H1 (cell line): ENCODE data around the gene WNT11. TPM values are rescaled to one million over a fixed set of nuclear protein-coding genes. Genes with fewer than 3 reads are reported as not detected.

ENCODE experiments used
- BACH1 ChIP-seq: IDR thresholded peaks from 2 replicates; pipeline ENCODE4 v1.6.1; 2012; ENCODE audit warnings: low read length, improper control_type of control experiment
- E2F6 ChIP-seq: IDR thresholded peaks from 2 replicates; pipeline ENCODE4 v1.6.1; 2012; ENCODE audit warnings: inconsistent platforms
- HDAC2 ChIP-seq, 2 experiments: fragments of 300-600 bp in 1 of 2; sonication (generic) in 1 of 2; IDR thresholded peaks; 2 replicates each; pipeline ENCODE4 v1.6.1; 2011 to 2012; ENCODE audit warnings: low read depth in 2 of 2, low read length in 2 of 2, mild to moderate bottlenecking in 2 of 2, moderate library complexity in 2 of 2, borderline replicate concordance in 1 of 2, inconsistent platforms in 1 of 2
- POLR2A ChIP-seq, 2 experiments: IDR thresholded peaks; 1 replicate in 1 of 2; 2 replicates in 1 of 2; pipeline ENCODE4 v1.6.1; 2011; ENCODE audit warnings: low read depth in 2 of 2, low read length in 2 of 2, mild to moderate bottlenecking in 2 of 2; ENCODE audit errors: control extremely low read depth in 1 of 2
- RFX5 ChIP-seq: IDR thresholded peaks from 2 replicates; pipeline ENCODE4 v1.6.1; 2011; ENCODE audit warnings: low read depth, low read length, improper control_type of control experiment, borderline replicate concordance
- SP2 ChIP-seq: IDR thresholded peaks from 2 replicates; pipeline ENCODE4 v1.6.1; 2012; ENCODE audit warnings: mild to moderate bottlenecking, low read length, inconsistent platforms
- TCF12 ChIP-seq: IDR thresholded peaks from 2 replicates; pipeline ENCODE4 v1.6.1; 2011; ENCODE audit warnings: low read depth, mild to moderate bottlenecking, low read length
- TEAD4 ChIP-seq: IDR thresholded peaks from 2 replicates; pipeline ENCODE4 v1.6.1; 2012; ENCODE audit warnings: low read depth, low read length, inconsistent platforms, mixed read lengths
- polyA plus RNA-seq, 7 experiments: library from polyadenylated mRNA; depleted of rRNA in 3 of 7; stranded (reverse) in 5 of 7; unstranded in 2 of 7; fragments of >200 nt in 5 of 7; fragments of 200-250 nt in 2 of 7; gene quantifications; 1 replicate in 5 of 7; 2 replicates in 1 of 7; 4 replicates in 1 of 7; pipeline versions ENCODE4 v1.2.1 to v1.2.3, GENCODE V29; 2011 to 2013; ENCODE audit warnings: missing spikeins in 2 of 7, mixed read lengths in 2 of 7
- total RNA-seq: library from RNA; stranded (reverse); fragmentation: NEBNext Ultra II Directional; extraction: Animal tissue kit (Norgen Biotek cat#: 25700); gene quantifications from 2 replicates; pipeline ENCODE4 v1.2.1, GENCODE V29; 2021

Gene WNT11
- total and polyA plus RNA-seq, 2 of the 8 experiments (the other 6 are each of a cell fraction or from before 2014, with no cell fraction given) = 0.11 to 0.45 TPM

- no peak for TF ChIP-seq RFX5
- no peak for TF ChIP-seq POLR2A (IDR thresholded peaks at IDR 0.05; ENCODE audit: control extremely low read depth in 1 of 2, low read depth in 2 of 2, low read length in 2 of 2)
- TF ChIP-seq BACH1 = no peak
- no peak for TF ChIP-seq TCF12
- TF ChIP-seq SP2 = no peak
- no peak for TF ChIP-seq HDAC2 (IDR thresholded peaks at IDR 0.05; ENCODE audit: borderline replicate concordance in 1 of 2, low read depth in 2 of 2, low read length in 2 of 2)
- no peak for TF ChIP-seq TEAD4
- no peak for TF ChIP-seq E2F6
These were observed 32.6 kb downstream of the WNT11 start (continued) for GRCh38 chr11:76173663-76174062.
